Common myeloid progenitor, CD34-positive (primary cell): ENCODE data around the gene ABCA13.
A peak's percentile ranks its signal among the peaks of the same experiment; 100 is the strongest.

Experiments
- CTCF ChIA-PET: fragments of 350-600 bp; sonication (Branson Sonifier 250); formaldehyde crosslinking; loops from one replicate; lab custom pipeline; 2021; ENCODE audit warnings: antibody characterized with exemption; lab: Charles Lee
- POLR2A ChIA-PET: fragments of 350-600 bp; sonication (Branson Sonifier 250); formaldehyde crosslinking; loops from one replicate; lab custom pipeline; 2021; ENCODE audit warnings: antibody characterized with exemption; lab: Charles Lee
- DNase-seq, 3 donors: peaks; one replicate each; pipeline versions ENCODE4 v3.0.0 to v3.0.0-alpha.2; 2013
- H3K27ac ChIP-seq, 2 experiments: 1 replicate in 1 of 2; 2 replicates in 1 of 2; pipeline ENCODE4 v1.7.0; 2013; ENCODE audit warnings: inconsistent platforms in 2 of 2, low read length in 2 of 2, mild to moderate bottlenecking in 2 of 2, low read depth in 1 of 2, moderate library complexity in 1 of 2; ENCODE audit not compliant: severe bottlenecking in 2 of 2, insufficient read depth in 1 of 2, poor library complexity in 1 of 2
- H3K27me3 ChIP-seq, 5 experiments: replicated peaks in 2 of 5; 1 replicate in 3 of 5; 2 replicates in 2 of 5; pipeline versions ENCODE4 v1.6.1 to v1.7.0; 2013; ENCODE audit warnings: low read length in 4 of 5, mild to moderate bottlenecking in 2 of 5, moderate library complexity in 2 of 5, inconsistent platforms in 1 of 5; ENCODE audit not compliant: insufficient read depth in 5 of 5, control insufficient read depth in 4 of 5
- H3K36me3 ChIP-seq, 4 experiments: 1 replicate in 2 of 4; 2 replicates in 2 of 4; pipeline versions ENCODE4 v1.6.1 to v1.7.0; 2013; ENCODE audit warnings: low read length in 3 of 4, control low read depth in 1 of 4, mild to moderate bottlenecking in 1 of 4; ENCODE audit not compliant: control insufficient read depth in 4 of 4, insufficient read depth in 4 of 4
- H3K4me1 ChIP-seq, 4 experiments: 1 replicate in 3 of 4; 2 replicates in 1 of 4; pipeline versions ENCODE4 v1.6.1 to v1.7.1; 2013; ENCODE audit warnings: low read length in 3 of 4, mild to moderate bottlenecking in 3 of 4, control low read depth in 1 of 4, inconsistent platforms in 1 of 4, moderate library complexity in 1 of 4; ENCODE audit not compliant: control insufficient read depth in 4 of 4, insufficient read depth in 4 of 4; ENCODE audit errors: control extremely low read depth in 1 of 4
- H3K4me3 ChIP-seq, 7 experiments: 1 replicate in 4 of 7; 2 replicates in 3 of 7; pipeline versions ENCODE4 v1.5.1 to v1.7.0; 2013; ENCODE audit warnings: mild to moderate bottlenecking in 7 of 7, low read length in 6 of 7, moderate library complexity in 6 of 7, inconsistent platforms in 2 of 7, low read depth in 2 of 7, control low read depth in 1 of 7; ENCODE audit not compliant: insufficient read depth in 4 of 7, control insufficient read depth in 1 of 7; ENCODE audit errors: extremely low read depth in 1 of 7
- H3K9me3 ChIP-seq, 5 experiments: 1 replicate in 4 of 5; 2 replicates in 1 of 5; pipeline versions ENCODE4 v1.6.1 to v1.7.1; 2013; ENCODE audit warnings: low read length in 4 of 5, mild to moderate bottlenecking in 2 of 5, inconsistent platforms in 1 of 5, low read depth in 1 of 5, moderate library complexity in 1 of 5; ENCODE audit not compliant: control insufficient read depth in 4 of 5, insufficient read depth in 2 of 5; ENCODE audit errors: control extremely low read depth in 1 of 5
- WGBS: methylation state at CpG from one replicate; pipeline ENCODE4 v1.1.5; 2013; ENCODE audit not compliant: insufficient coverage; 5-methylcytosine and 5-hydroxymethylcytosine counted together

The ABCA13 gene

DNA sequence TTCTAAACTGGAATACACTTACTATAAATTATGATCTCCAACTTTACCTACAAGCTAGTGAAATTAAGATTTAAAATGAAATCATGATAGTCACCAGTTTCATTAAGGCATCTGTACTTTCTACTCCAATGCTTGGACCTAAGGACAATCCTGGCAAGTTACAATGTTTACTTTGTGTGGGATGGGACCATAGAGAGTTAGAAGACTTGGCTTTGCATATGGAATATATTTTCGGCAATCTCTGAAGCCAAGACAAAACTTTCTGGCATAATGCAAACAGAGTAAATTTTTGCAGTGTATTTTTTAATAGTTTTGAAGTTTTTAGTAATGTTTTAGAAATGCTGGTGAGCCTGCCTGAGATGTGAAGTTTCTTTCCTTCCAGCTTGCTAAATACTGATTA lies 248.9 kb downstream of the ABCA13 start:
- DNase-seq, result no peak
- no peak overlapping the region for H3K27ac ChIP-seq
- ChIA-PET POLR2A (interaction anchor here (0.6 kb wide), 1 partner anchor 18 kb away, joined by 5 read pairs; no protein-coding TSS in a partner anchor), CTCF (interaction anchor here (1.0 kb wide), 1 partner anchor 120 kb away, joined by 3 read pairs; no protein-coding TSS in a partner anchor)
- no peaks in the 10 kb centered on the region for H3K27me3 ChIP-seq
- WGBS, result 100% methylated on average over 1 of the region's 1 CpG
- H3K9me3 ChIP-seq, result peaks cover 0 to 1% (median 0%) of the 10 kb centered on the region in 5 experiments
- no peak overlapping the region for H3K4me3 ChIP-seq
- no peaks in the 10 kb centered on the region for H3K4me1 ChIP-seq
- no peaks in the 10 kb centered on the region for H3K36me3 ChIP-seq

DNA sequence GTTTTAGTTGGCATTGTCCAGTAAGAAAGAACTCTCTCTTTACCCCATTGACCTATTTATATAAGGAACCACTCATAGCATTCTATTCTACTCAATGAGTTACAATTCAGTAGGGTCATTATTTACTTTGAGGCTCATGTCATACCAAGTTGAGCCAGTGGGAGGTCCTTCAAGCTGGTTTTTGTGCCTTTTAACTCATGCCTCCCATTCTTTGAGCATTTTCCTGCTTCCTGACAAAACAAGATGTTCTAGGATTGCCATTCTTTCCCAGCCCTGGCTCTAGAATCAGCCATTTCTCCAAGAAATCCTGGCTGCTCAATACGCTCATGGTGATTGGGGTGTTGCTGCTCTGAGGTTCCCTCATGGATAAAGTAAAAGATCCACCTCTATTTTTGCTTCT lies 250.1 kb downstream of the ABCA13 start:
- Histone ChIP-seq H3K4me3 (no peak overlapping the region), H3K27ac (no peak overlapping the region), H3K27me3 (no peaks in the 10 kb centered on the region), H3K4me1 (no peaks in the 10 kb centered on the region), H3K9me3 (no peaks in the 10 kb centered on the region), H3K36me3 (peaks cover 0 to 2% (median 0%) of the 10 kb centered on the region in 4 experiments)
- no peak for DNase-seq
- 100% methylated on average over 1 of the region's 1 CpG for WGBS
- CTCF ChIA-PET, result no interaction called here
- POLR2A ChIA-PET, result no interaction called here

DNA sequence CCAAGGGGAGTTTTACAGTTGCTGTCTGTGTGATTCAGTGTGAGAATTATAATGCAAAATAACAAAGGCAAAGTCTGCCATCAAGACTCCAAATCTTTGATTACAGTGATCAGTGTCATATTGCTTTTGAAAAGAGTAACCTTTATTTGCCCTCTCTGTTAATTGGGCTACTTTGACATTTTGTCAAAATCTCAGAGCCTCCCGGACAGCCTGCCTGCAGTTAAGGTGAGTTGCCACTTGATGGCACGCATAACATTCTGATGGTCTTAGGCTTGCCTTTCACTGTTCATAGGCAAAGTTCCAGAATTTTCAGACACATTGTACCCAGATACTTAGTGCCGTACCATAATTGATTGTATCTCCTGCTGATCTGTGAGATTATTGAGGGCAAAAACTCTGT lies 253.5 kb downstream of the ABCA13 start:
- no peaks in the 10 kb centered on the region for H3K4me1 ChIP-seq
- peak; percentile 6 to 12 (median 12) for DNase-seq
- H3K36me3 ChIP-seq, result peaks cover 0 to 2% (median 0%) of the 10 kb centered on the region in 4 experiments
- H3K4me3 ChIP-seq, result no peak overlapping the region
- no peaks in the 10 kb centered on the region for H3K9me3 ChIP-seq
- WGBS, result 100% methylated on average over 2 of the region's 3 CpGs
- H3K27me3 ChIP-seq, result no peaks in the 10 kb centered on the region
- H3K27ac ChIP-seq, result no peak overlapping the region
- CTCF ChIA-PET, result no interaction called here
- POLR2A ChIA-PET, result no interaction called here

DNA sequence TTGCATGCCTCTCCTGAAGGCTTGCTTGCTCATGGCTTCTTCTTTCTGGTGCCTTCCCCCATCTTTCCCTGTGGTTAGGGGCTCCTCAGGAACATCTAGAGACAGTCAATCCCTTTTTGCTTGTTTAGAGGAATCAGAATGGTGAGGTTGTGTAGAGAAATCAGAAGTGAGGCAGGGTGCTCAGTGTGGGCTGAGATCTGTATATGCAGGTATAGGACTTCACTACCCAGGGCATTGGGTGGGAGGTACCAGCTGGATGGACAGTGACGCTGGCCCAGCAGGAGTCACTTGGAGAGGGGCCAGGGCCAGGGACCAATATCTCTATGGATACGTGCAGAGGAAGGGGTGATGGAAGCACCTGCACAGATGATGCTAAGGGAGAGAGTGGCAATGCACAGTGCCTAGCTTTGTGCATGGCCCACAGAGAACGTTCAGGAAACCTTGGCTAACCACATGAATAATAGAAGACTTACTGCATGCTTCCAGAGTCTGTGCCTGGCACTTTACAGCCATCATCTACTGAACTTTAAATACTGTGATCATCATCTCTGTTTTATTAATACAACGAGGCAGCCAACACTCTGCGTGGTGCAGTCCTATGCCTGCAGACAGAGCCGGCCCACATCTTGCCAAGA lies 255.2 kb downstream of the ABCA13 start:
- WGBS, result 91% methylated on average over 6 of the region's 6 CpGs
- no peak overlapping the region for H3K27ac ChIP-seq
- DNase-seq, result no peak
- no peaks in the 10 kb centered on the region for H3K4me1 ChIP-seq
- ChIA-PET CTCF (no interaction called here), POLR2A (no interaction called here)
- H3K9me3 ChIP-seq, result no peaks in the 10 kb centered on the region
- no peak overlapping the region for H3K4me3 ChIP-seq
- peaks cover 0 to 2% (median 0%) of the 10 kb centered on the region in 4 experiments for H3K36me3 ChIP-seq
- H3K27me3 ChIP-seq, result no peaks in the 10 kb centered on the region

DNA sequence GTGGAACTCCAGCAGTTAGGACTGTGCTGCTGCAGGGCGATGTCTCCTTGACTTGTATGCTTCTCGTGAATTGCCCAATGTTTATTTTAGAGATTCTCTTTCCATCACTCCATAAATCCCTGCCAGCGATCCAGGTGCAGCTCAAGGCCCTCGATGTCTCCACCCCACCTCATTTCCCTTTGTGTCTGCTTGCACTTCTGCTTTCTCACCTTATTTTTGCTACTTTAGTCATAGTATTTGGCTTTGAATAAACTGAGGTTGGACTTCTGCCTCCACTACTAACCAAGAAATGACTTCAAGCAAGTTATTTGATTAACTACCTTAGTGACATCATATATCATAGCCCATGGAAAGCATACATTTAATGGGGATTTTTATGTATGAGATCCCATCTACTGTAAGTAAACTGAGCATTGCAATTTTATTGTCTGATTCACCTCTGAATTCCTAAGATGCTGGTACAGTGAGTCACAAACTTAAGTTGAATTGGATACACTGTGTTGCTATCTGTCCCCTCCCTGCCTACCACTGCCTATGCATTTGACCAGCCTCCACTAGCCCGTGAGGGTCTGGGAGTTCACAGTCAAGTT lies 255.8 kb downstream of the ABCA13 start:
- H3K9me3 ChIP-seq, result no peaks in the 10 kb centered on the region
- H3K27ac ChIP-seq, result no peak overlapping the region
- 96% methylated on average over 3 of the region's 5 CpGs for WGBS
- H3K4me1 ChIP-seq, result no peaks in the 10 kb centered on the region
- H3K4me3 ChIP-seq, result no peak overlapping the region
- peaks cover 0 to 2% (median 0%) of the 10 kb centered on the region in 4 experiments for H3K36me3 ChIP-seq
- POLR2A ChIA-PET, result no interaction called here
- H3K27me3 ChIP-seq, result no peaks in the 10 kb centered on the region
- CTCF ChIA-PET, result no interaction called here
- DNase-seq, result no peak

DNA sequence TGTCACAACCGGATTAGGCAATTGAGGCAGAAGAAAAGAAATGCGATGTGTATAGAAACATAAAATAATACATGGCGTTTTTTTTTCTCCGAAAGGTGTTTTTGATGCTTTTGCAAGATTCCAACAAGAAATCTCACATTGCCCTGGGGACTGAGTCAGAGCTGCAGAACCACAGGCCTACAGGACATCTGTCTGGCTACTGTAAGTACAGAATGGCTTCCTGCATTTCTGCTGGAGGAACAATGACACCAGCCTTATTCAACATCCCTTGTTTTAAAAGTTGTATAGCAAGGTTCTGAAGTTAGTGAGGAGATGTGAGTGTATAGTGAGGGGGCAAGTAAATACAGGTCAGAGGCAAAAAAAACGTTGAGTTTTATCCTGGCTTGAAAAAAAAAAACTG lies 256.4 kb downstream of the ABCA13 start:
- no peaks in the 10 kb centered on the region for H3K9me3 ChIP-seq
- POLR2A ChIA-PET, result no interaction called here
- WGBS, result 94% methylated on average over 5 of the region's 5 CpGs
- no peak for DNase-seq
- CTCF ChIA-PET, result no interaction called here
- no peak overlapping the region for H3K4me3 ChIP-seq
- no peak overlapping the region for H3K27ac ChIP-seq
- peaks cover 0 to 2% (median 0%) of the 10 kb centered on the region in 4 experiments for H3K36me3 ChIP-seq
- H3K27me3 ChIP-seq, result no peaks in the 10 kb centered on the region
- H3K4me1 ChIP-seq, result no peaks in the 10 kb centered on the region

DNA sequence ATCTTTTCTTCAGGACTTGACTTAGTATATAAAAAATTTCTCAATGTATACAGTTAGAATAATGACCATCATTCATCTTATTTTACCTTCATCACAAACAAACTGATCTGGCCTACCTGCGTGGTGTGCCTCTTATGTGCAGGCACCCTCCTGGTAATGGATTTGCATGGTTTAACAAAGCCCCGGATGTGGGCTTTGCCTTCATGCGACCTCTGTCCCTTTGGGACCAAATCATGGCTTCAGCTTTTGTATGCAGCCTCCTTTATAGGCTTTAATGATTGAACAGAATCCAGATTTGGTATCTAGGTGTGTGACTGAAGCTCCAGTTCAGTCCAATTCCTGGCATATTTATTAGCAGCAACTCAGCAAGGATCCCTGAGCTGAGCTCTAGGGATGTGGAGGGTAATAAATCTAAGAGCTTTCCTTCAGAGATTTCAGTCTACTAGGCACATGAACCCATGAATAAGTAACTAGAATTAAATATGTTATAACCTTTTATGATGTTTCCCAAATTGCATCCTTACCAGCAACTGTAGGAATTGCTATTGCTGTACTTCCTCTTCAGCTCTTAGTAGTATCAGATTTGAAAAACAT lies 256.9 kb downstream of the ABCA13 start:
- ChIA-PET POLR2A (no interaction called here), CTCF (no interaction called here)

More for the DNA sequence above, 256.9 kb downstream of the ABCA13 start:
- 100% methylated on average over 3 of the region's 3 CpGs for WGBS
- no peaks in the 10 kb centered on the region for H3K9me3 ChIP-seq
- DNase-seq, result no peak
- H3K4me1 ChIP-seq, result no peaks in the 10 kb centered on the region
- H3K36me3 ChIP-seq, result peaks cover 0 to 2% (median 0%) of the 10 kb centered on the region in 4 experiments
- no peaks in the 10 kb centered on the region for H3K27me3 ChIP-seq
- H3K27ac ChIP-seq, result no peak overlapping the region
- H3K4me3 ChIP-seq, result no peak overlapping the region
